GM23338 (cell line): ENCODE results near the gene RPRD1A. TPM values are rescaled to one million over a fixed set of nuclear protein-coding genes. Genes with fewer than 3 reads are reported as not detected.

Experiments used
- ATAC-seq: fragments of 200-7000 bp; cut with Tn5 transposase; 3 replicates; pipeline ENCODE4 v1.9.1; 2020
- DNase-seq: peaks from one replicate; pipeline ENCODE4 v3.0.0-alpha.2; 2015; ENCODE audit warnings: low spot score
- H2AFZ ChIP-seq: fragments of 200-600 bp; sonication (generic); 2 replicates; pipeline ENCODE4 v1.8.0; 2016; ENCODE audit warnings: antibody characterized with exemption, mild to moderate bottlenecking, moderate library complexity
- H3F3A ChIP-seq: fragments of 200-600 bp; sonication (generic); replicated peaks from 2 replicates; pipeline ENCODE4 v1.8.0; 2017; ENCODE audit warnings: antibody characterized with exemption, mixed run types, low read depth
- H3K27ac ChIP-seq: fragments of 200-600 bp; sonication (generic); 2 replicates; pipeline ENCODE4 v1.6.1; 2016; ENCODE audit warnings: low read depth
- H3K27me3 ChIP-seq: fragments of 200-600 bp; sonication (generic); 2 replicates; pipeline ENCODE4 v1.8.0; 2016; ENCODE audit warnings: mild to moderate bottlenecking, mixed run types, moderate library complexity; ENCODE audit not compliant: insufficient read depth
- H3K36me3 ChIP-seq: fragments of 200-600 bp; sonication (generic); 2 replicates; pipeline ENCODE4 v1.8.0; 2016; ENCODE audit warnings: mild to moderate bottlenecking; ENCODE audit not compliant: insufficient read depth
- H3K4me1 ChIP-seq: fragments of 200-600 bp; sonication (generic); 2 replicates; pipeline ENCODE4 v1.8.0; 2016; ENCODE audit warnings: mild to moderate bottlenecking, moderate library complexity; ENCODE audit not compliant: insufficient read depth
- H3K4me2 ChIP-seq: fragments of 200-600 bp; sonication (generic); 2 replicates; pipeline ENCODE4 v1.7.1; 2017; ENCODE audit warnings: mixed run types
- H3K4me3 ChIP-seq: fragments of 200-600 bp; sonication (generic); 2 replicates; pipeline ENCODE4 v1.6.1; 2016; ENCODE audit warnings: mixed run types
- H3K79me2 ChIP-seq: fragments of 200-600 bp; sonication (generic); replicated peaks from 2 replicates; pipeline ENCODE4 v1.8.0; 2017; ENCODE audit warnings: mild to moderate bottlenecking; ENCODE audit not compliant: insufficient read depth
- H3K9me2 ChIP-seq: fragments of 200-600 bp; sonication (generic); 2 replicates; pipeline ENCODE4 v1.8.0; 2017; ENCODE audit not compliant: insufficient read depth
- H4K20me1 ChIP-seq: fragments of 200-600 bp; sonication (generic); replicated peaks from 2 replicates; pipeline ENCODE4 v1.8.0; 2017; ENCODE audit warnings: mild to moderate bottlenecking; ENCODE audit not compliant: insufficient read depth
- H3K27ac Mint-ChIP-seq: 2 replicates; pipeline ENCODE4 v1.8.0; 2020; ENCODE audit warnings: inconsistent platforms, mild to moderate bottlenecking, moderate library complexity, mixed read lengths
- H3K27me3 Mint-ChIP-seq: 3 replicates; pipeline ENCODE4 v1.8.0; 2022; ENCODE audit warnings: low read depth, mild to moderate bottlenecking, moderate library complexity, mixed read lengths, inconsistent platforms; ENCODE audit not compliant: insufficient read depth, poor library complexity
- H3K36me3 Mint-ChIP-seq: 3 replicates; pipeline ENCODE4 v1.8.0; 2021; ENCODE audit warnings: low read depth, mild to moderate bottlenecking, inconsistent platforms, moderate library complexity, mixed read lengths
- H3K4me1 Mint-ChIP-seq: 3 replicates; pipeline ENCODE4 v1.8.0; 2020; ENCODE audit warnings: mild to moderate bottlenecking, inconsistent platforms, mixed read lengths
- H3K4me3 Mint-ChIP-seq: 3 replicates; pipeline ENCODE4 v1.8.0; 2021; ENCODE audit warnings: moderate library complexity, mild to moderate bottlenecking, inconsistent platforms, mixed read lengths
- H3K9me3 Mint-ChIP-seq: 3 replicates; pipeline ENCODE4 v1.8.0; 2020; ENCODE audit warnings: moderate library complexity, mild to moderate bottlenecking, inconsistent platforms, mixed read lengths
- NANOG ChIP-seq: IDR thresholded peaks from 2 replicates; pipeline ENCODE4 v1.6.1; 2016; ENCODE audit warnings: antibody characterized with exemption, borderline replicate concordance
- POLR2AphosphoS5 ChIP-seq: IDR thresholded peaks from 2 replicates; pipeline ENCODE4 v1.6.1; 2016; ENCODE audit warnings: antibody characterized with exemption, low read depth
- STAT1 ChIP-seq: IDR thresholded peaks from one replicate; pipeline ENCODE4 v1.6.1; 2016; ENCODE audit warnings: antibody characterized with exemption; ENCODE audit not compliant: unreplicated experiment
- ZNF331 ChIP-seq: fragments of 250-450 bp; sonication (Bioruptor Pico); IDR thresholded peaks from 2 replicates; pipeline ENCODE4 v1.5.0; 2020; ENCODE audit warnings: low read depth, mild to moderate bottlenecking, moderate library complexity
- polyA plus RNA-seq: library from polyadenylated mRNA; unstranded; fragments of >200 nt; fragmentation: Nextera tagmentation; extraction: Ambion mirVana; gene quantifications from 2 replicates; pipeline ENCODE4 v1.2.1, GENCODE V29; 2016
- total RNA-seq: library from RNA; depleted of rRNA; stranded (reverse); fragments of >200 nt; shearing (Covaris generic); gene quantifications from 2 replicates; pipeline ENCODE4 v1.2.3, GENCODE V29; 2014
- TF ChIP-seq, protein P1 (sequence below), 2 experiments: fragments of 200-600 bp in 1 of 2; sonication (generic) in 1 of 2; conservative IDR thresholded peaks; 2 replicates each; pipeline versions ENCODE4 v1.5.1 to v1.6.1; 2016 to 2017; ENCODE audit warnings: antibody characterized with exemption in 2 of 2, low read depth in 2 of 2, mild to moderate bottlenecking in 2 of 2, moderate library complexity in 1 of 2
- TF ChIP-seq, protein P2 (sequence below): fragments of 250-450 bp; sonication (Bioruptor Pico); IDR thresholded peaks from 2 replicates; pipeline ENCODE4 v1.5.0; 2020; ENCODE audit warnings: mild to moderate bottlenecking, moderate library complexity

RPRD1A gene
- total and polyA plus RNA-seq, 2 experiments from 2014 or later: 67.9 to 157 TPM

GRCh38 chr18:35998967-35999366 lies 68.4 kb downstream of the RPRD1A start:
- Mint-ChIP-seq H3K36me3 (no peaks in the 10 kb centered on the region), H3K27ac (no peak overlapping the region), H3K27me3 (peaks cover 2% of the 10 kb centered on the region), H3K4me1 (no peaks in the 10 kb centered on the region), H3K9me3 (no peaks in the 10 kb centered on the region), H3K4me3 (no peak overlapping the region)
- H3K27me3 ChIP-seq: no peaks in the 10 kb centered on the region
- H3K4me2 ChIP-seq: no peak overlapping the region
- no peaks in the 10 kb centered on the region for H3F3A ChIP-seq
- H2AFZ ChIP-seq: no peak overlapping the region
- no peak overlapping the region for H3K27ac ChIP-seq
- H3K4me3 ChIP-seq: no peak overlapping the region
- TF ChIP-seq, protein P1, sequence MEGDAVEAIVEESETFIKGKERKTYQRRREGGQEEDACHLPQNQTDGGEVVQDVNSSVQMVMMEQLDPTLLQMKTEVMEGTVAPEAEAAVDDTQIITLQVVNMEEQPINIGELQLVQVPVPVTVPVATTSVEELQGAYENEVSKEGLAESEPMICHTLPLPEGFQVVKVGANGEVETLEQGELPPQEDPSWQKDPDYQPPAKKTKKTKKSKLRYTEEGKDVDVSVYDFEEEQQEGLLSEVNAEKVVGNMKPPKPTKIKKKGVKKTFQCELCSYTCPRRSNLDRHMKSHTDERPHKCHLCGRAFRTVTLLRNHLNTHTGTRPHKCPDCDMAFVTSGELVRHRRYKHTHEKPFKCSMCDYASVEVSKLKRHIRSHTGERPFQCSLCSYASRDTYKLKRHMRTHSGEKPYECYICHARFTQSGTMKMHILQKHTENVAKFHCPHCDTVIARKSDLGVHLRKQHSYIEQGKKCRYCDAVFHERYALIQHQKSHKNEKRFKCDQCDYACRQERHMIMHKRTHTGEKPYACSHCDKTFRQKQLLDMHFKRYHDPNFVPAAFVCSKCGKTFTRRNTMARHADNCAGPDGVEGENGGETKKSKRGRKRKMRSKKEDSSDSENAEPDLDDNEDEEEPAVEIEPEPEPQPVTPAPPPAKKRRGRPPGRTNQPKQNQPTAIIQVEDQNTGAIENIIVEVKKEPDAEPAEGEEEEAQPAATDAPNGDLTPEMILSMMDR (conservative IDR thresholded peaks at IDR 0.05; ENCODE audit: low read depth in 2 of 2): peak; percentile 3 to 48; a peak in 2 of 4 replicates
- TF ChIP-seq ZNF331 (CRISPR knock-in tag) (no peak), STAT1 (no peak), NANOG (no peak), POLR2AphosphoS5 (no peak)
- TF ChIP-seq, protein P2, sequence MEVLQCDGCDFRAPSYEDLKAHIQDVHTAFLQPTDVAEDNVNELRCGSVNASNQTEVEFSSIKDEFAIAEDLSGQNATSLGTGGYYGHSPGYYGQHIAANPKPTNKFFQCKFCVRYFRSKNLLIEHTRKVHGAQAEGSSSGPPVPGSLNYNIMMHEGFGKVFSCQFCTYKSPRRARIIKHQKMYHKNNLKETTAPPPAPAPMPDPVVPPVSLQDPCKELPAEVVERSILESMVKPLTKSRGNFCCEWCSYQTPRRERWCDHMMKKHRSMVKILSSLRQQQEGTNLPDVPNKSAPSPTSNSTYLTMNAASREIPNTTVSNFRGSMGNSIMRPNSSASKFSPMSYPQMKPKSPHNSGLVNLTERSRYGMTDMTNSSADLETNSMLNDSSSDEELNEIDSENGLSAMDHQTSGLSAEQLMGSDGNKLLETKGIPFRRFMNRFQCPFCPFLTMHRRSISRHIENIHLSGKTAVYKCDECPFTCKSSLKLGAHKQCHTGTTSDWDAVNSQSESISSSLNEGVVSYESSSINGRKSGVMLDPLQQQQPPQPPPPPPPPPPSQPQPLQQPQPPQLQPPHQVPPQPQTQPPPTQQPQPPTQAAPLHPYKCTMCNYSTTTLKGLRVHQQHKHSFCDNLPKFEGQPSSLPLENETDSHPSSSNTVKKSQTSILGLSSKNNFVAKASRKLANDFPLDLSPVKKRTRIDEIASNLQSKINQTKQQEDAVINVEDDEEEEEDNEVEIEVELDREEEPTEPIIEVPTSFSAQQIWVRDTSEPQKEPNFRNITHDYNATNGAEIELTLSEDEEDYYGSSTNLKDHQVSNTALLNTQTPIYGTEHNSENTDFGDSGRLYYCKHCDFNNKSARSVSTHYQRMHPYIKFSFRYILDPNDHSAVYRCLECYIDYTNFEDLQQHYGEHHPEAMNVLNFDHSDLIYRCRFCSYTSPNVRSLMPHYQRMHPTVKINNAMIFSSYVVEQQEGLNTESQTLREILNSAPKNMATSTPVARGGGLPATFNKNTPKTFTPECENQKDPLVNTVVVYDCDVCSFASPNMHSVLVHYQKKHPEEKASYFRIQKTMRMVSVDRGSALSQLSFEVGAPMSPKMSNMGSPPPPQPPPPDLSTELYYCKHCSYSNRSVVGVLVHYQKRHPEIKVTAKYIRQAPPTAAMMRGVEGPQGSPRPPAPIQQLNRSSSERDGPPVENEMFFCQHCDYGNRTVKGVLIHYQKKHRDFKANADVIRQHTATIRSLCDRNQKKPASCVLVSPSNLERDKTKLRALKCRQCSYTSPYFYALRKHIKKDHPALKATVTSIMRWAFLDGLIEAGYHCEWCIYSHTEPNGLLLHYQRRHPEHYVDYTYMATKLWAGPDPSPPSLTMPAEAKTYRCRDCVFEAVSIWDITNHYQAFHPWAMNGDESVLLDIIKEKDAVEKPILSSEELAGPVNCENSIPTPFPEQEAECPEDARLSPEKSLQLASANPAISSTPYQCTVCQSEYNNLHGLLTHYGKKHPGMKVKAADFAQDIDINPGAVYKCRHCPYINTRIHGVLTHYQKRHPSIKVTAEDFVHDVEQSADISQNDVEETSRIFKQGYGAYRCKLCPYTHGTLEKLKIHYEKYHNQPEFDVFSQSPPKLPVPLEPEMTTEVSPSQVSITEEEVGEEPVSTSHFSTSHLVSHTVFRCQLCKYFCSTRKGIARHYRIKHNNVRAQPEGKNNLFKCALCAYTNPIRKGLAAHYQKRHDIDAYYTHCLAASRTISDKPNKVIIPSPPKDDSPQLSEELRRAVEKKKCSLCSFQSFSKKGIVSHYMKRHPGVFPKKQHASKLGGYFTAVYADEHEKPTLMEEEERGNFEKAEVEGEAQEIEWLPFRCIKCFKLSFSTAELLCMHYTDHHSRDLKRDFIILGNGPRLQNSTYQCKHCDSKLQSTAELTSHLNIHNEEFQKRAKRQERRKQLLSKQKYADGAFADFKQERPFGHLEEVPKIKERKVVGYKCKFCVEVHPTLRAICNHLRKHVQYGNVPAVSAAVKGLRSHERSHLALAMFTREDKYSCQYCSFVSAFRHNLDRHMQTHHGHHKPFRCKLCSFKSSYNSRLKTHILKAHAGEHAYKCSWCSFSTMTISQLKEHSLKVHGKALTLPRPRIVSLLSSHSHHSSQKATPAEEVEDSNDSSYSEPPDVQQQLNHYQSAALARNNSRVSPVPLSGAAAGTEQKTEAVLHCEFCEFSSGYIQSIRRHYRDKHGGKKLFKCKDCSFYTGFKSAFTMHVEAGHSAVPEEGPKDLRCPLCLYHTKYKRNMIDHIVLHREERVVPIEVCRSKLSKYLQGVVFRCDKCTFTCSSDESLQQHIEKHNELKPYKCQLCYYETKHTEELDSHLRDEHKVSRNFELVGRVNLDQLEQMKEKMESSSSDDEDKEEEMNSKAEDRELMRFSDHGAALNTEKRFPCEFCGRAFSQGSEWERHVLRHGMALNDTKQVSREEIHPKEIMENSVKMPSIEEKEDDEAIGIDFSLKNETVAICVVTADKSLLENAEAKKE: no peak
- H3K79me2 ChIP-seq: no peaks in the 10 kb centered on the region
- ATAC-seq: peak; percentile 54
- no peaks in the 10 kb centered on the region for H3K4me1 ChIP-seq
- no peaks in the 10 kb centered on the region for H3K9me2 ChIP-seq
- peak; percentile 26 for DNase-seq
- no peaks in the 10 kb centered on the region; the same call in 1 of the 2 replicates for H4K20me1 ChIP-seq
- no peaks in the 10 kb centered on the region for H3K36me3 ChIP-seq
